Activated CD4-positive, alpha-beta T cell treated with anti-CD3 and anti-CD28 coated beads for 48 hours (primary cell): ENCODE measurements around the gene BBS9.

Experiments used
- DNase-seq: peaks from one replicate; pipeline ENCODE4 v3.0.0-alpha.2; 2020

The BBS9 gene

DNA sequence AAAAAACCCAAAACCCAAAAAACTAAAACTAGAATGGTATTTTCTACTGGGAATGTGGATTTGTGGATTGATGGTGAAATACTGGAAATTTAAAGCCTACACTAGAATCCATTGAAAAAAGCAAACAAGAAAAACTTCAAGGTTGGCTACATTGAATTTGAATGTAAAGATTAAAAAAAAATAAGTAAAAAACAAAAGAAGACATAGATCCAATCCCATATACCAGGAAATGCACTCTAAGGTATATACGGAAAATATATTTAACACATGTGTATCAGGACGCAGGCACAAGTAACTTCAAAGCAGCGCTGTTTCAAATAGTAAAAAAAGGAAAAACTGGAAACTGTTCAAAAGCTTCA lies 754 bp upstream of the BBS9 start:
- DNase-seq, result no peak

DNA sequence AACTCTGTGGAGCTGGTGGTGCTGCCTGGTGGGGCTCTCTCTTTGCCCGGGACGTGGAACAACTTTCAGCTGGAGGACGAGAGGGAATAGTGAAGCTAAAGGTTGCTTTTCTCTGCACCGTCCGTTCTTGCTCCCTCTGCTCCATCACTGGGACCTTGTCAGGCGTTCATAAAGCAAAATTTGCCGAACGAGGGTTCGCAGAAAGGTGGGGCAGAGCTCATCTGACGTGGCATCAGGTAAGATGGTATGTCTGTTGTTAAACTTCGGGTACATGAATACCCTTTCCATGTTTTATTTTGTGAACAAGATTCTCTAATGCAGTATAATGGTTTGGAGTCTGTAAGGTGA lies 416 bp downstream of the BBS9 start:
- DNase-seq, result no peak

DNA sequence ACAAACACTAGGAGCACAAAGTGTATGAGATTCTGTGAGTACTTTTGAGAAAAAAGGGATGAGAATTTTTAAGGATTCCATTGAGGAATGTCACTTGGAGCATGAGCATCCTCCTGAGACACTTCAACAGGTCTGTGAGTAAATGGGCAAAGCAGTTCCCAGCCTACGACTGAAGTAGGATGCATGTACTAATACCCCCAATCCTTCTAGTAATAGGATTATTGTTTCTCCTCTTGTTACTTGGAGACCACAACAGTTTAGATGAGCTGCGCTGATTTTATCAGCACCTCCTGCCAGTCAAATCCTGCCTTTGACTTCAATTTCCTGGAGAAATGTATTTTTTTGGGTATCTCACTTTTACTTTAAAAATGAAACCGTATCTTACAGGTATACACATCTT lies 820 bp downstream of the BBS9 start:
- no peak for DNase-seq

DNA sequence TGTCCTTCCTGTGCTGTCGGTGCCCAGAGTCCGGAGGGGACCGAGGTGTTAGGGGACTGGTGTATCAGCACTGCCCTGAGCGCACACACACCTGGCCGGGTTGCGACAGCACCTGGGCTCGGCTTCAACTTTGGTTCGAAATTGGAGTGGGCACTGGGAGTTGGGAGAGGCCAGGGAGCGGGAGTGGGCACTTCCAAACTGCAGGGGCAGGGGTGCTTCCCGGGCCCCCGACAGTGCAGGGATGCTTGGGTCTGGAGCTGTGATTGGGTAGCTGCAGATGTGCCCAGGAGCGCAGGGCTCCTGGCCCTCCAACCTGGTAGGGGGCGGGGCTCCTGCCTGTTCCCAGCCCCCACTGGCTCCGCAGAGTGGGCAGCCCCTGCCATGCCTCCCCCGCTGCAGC lies 7.7 kb downstream of the BBS9 start:
- DNase-seq, result no peak

DNA sequence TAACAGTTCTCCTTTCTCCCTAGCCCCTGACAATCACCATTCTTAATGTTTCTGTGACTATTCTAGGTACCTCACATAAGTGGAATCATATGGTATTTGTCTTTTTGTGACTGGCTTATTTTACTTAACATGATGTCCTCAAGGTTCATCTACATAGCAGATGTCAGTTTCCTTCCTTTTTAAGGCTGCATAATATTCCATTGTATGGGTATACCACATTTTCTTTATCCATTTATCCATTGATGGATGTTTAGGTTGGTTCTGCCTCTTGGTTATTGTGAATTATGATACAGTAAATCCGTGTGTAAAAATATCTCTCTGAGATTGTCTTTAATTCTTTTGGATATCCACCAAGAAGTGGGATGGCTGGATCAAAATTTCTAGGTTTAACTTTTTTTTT lies 13.2 kb downstream of the BBS9 start:
- no peak for DNase-seq

DNA sequence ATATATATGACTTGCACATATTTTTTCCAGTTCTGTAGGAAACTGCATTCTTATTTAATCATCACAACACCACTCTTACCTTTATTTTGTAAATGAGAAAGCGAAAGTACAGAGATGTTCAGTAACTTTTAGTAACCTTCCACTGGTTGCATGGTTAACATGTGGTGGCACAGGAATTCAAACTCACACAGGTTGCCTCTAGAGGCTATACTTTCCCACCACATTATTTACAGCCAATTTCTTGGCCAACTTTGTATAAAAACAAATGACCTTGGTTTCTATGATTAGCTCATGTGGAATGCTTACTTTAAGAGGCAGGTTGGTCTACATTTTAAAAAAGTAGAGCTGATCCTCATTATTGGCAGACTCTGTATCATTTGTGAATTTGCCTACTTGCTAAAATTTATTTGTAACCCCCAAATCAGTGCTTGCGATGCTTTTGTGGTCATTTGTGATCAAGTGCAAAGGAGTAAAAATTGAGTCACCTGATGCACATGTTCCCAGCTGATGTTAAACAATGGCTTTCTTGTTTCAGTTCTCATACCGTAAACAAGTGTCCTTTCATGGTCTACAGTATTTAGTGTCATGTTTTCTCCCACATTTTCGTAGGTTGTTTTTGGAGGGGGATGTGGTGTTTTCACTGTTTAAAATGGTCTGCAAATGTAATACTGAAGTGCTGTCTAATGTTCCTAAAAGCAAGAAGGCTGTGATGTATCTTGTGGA lies 14.8 kb downstream of the BBS9 start:
- no peak for DNase-seq

DNA sequence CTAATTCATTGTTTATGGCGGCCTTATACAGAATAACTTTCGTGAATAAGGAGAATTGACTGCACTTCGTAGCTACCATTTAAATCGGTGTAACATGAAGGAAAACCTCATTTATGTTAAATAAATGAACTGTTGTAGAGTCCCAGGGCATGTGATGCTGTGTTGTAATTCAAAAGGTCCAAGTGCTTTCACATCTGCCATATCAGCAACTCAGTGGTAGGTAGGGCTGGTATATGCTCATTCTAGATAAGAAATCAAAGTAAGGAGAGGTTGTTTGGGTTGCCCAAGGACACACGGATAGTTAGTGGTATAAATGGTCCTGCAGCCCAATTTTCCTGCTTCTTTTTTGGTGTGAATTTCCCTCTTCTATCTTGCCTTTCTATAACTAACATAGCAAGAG lies 15.8 kb downstream of the BBS9 start:
- no peak for DNase-seq

DNA sequence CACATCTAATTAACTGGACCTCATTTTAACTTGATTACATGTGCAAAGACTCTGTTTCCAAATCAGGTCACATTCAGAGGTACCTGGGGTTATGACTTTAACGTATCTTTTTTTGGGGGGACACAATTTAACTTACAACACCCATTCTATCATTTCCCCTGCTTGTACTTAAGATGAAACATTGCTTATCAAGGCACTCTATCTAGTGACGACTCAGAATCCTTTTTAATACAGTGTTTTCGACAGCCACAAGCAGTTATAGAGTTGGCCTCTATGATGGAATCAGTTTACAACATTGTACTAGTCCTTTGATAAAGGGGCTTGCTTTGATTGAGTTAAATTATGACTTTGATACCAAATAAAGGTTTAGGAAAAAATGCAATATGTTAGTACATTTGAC lies 22.7 kb downstream of the BBS9 start:
- DNase-seq, result no peak

DNA sequence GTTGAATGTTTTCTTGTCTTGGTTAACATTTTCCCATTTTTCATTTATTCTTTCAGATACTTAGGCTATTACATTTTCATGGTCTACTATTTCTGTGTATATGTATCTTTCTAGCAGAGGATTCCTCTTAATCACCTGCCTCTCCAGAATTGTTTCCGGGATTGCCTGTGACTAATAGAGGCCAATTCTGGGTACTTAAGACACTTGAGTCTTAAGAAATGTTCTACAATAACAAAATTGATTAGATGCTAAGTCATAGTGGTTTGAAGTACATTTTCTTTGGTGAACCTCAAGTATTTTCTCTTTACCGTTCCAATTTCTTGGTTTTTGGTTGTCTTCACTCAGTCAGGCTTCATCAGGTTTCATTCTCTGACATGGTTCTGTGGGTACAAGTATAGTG lies 26.4 kb downstream of the BBS9 start:
- DNase-seq, result no peak

DNA sequence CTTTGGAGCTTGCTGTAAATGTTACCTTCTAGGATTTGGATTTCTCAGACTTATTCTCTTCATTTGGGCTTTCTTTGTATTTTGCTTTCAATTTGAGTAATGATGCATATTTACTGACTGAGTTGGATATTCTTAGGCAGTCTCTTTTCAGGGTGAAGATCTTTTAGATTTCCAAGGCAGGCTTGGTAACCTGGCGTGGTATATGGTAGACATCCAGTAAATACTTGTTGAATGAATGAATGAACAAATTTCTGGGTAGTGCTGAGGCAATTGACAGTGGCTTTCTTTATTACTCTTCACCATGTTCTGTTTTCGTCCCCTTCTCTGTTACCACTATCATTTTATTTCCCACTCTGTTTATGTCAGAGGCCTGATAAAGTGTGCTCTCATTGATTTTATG lies 27.1 kb downstream of the BBS9 start:
- no peak for DNase-seq

DNA sequence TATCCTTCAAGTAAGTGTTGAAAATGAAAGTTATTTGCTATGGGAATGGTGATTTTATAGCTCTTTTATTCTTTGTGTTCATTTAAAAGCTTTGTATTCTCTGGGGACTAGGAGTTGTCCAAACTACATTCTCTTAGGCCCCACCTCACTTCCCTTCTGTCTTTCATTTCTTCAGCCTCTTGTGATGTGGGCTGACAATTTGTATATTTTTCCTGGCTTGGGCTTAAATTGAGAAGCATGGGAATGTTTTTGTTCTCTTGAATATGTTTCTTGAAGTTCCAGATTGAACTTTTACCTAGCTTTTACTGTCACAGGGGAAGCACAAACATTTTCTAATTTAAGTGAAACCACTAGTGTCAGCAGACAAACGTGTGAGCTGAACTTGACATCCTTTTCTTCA lies 27.9 kb downstream of the BBS9 start:
- DNase-seq, result no peak

DNA sequence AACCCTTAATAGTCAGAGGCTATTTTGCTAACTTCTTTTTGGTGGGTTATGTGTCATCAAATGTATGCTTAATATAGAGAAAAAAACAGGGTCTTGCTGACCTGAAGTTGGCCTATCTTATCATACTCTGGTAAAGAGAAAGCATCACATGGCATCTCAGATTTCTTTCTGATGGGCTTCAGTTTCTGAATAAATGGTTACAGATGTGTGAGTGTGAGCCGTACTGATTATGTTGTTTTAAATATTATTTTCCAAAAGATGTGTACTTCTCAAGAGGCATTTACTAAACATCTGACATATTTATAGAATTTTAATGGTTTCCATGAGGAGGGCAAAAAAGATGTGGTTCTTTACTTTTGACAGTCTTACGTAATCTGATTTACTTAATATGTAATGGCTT lies 28.4 kb downstream of the BBS9 start:
- no peak for DNase-seq

DNA sequence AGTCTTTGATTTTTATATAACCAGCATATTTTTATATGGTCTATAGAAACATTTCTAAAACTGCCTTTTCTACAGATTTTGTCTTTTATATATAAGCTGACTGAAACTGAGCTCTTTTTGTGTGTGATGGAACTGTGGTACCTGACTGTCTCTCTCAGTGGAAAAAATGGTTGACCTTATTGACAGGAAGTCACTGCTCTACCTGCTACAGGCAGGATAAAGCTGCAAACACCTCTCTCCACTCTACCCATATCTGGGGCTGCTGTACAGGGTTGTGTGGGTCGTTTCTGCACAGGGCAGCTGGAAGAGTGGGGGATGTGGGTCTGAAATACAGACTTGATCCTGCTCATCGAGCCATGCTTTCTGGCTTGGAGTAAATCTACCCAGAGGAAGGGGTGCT lies 48.5 kb downstream of the BBS9 start:
- DNase-seq, result no peak

DNA sequence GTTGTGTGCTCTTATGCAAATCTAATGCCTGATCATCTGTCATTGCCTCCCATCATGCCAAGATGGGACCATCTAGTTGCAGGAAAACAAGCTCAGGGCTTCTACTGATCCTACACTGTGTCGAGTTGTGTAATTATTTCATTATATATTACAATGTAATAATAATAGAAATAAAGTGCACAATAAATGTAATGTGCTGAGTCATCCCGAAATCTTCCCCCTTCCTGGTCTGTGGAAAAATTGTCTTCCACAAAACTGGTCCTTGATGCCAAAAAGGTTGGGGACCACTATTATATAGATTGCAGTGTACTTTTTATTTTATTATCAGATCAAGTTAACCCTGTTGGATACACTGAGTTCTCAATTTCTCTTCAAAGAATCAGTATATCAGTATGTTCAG lies 50.2 kb downstream of the BBS9 start:
- DNase-seq, result no peak

DNA sequence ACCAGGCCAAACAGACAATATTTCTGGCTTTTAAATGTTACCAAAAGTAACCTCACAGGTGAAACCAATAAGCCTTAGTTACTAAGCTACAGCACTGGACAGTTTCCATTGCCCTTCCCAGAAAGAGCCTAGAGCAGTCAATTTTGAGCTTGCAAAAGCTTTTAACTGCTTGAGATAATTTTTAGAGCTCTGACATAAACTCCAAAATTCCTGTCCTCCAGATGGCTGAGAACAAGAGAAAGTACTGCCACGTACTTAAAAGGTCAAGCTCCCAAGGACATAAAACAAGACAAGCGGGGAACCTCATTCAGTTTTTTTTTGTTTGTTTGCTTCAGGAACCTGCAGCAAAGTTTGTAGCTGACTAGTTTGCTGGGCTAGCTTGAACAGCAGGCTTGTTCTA lies 54.1 kb downstream of the BBS9 start:
- DNase-seq, result no peak

DNA sequence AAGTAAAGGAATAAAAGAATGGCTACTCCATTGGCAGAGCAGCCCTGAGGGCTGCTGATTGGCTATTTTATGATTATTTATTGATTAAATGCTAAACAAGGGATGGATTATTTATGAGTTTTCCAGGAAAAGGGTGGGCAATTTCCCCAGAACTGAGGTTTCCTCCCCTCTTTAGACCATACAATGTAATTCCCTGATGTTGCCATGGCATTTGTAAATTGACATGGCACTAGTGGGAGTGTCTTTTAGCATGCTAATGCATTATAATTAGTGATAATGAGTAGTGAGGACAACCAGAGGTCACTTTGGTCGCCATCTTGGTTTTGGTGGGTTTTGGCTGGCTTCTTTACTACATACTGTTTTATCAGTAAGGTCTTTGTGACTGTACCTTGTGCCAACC lies 55.5 kb downstream of the BBS9 start:
- DNase-seq, result no peak

DNA sequence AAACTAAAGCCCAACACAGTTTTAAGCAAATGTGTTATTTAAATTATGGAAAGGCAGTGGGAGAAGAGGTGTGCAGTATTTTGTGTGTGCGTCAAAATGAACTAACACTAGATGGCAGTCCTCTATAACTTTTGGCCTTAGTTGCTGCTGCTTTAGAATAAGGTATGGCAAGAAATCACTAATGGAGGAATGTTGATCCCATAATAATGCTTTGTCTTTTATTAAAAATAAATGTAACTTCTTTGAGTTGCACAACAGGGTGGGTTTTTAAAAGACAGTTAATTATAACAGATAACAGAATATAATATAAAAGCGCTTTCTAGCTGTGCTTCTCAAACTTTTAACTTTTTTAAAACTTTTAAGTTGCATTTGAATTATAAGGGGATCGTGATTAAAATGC lies 56.4 kb downstream of the BBS9 start:
- DNase-seq, result no peak

DNA sequence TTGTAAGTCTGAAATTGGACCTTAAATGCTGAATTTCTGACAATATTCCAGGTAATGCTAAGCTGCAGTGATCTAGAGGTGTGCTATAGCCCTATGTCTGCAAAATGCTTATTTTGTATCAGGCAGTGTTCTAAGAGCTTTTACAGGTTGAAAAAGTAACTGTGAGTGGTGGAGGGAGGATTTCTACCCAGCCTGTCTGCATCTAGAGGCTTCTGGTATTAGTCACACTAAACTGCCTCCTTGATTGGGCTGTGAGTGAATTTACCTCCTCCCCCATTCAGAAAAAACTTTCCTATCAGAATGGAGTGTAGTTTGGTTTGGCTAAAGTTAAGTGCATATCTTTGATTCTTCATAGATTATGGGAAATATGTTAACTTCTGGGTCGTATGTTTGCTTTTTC lies 56.8 kb downstream of the BBS9 start:
- DNase-seq, result no peak

DNA sequence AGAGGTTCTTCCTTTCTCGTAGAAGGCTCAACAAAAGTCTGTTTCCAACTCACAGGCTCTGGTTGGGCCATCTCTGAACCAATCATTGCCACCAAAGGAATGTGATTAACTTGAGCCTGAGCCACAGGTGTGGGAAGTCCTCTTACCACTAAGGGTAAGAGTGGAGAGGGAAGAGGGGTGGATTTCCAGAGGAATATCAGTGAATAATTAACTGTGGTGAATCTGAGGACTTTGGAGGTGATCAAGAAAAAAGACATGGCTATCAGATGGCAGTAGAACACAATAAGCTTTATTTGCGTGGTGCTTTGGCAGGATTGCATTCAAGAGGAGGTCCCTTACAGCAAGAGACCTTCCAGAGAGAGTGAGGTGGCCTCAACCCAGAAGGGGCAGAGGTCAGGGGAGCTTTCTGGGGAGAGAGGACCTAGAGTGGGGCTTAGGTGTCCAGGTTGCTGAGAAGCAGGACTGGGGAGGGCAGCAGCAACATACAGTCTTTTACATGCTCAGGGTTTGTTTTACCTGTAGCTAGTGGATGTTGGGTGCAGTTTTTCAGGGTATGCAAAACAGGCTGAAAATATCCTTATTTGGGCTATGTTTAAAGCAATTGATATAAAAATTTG lies 61.4 kb downstream of the BBS9 start:
- DNase-seq, result no peak

DNA sequence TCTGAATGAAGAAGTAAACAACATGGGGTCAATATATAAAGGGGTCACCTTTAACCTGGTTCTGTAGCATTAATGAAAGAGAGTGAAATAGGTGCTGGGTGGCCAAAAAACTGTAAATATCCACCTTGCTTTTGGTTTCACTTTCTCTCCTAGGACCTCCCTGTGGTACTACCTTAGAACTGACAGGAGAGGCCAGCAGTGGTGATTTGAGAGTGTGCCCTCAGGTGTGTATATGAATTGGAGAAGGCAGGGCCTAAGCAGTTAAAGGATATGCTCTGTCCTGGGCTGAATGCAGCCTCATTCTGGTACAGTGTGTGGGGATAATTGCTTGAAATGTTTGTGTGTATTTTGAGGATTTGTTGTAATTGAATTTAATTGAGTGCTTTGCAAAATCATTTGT lies 62.0 kb downstream of the BBS9 start:
- DNase-seq, result peak; percentile 6

DNA sequence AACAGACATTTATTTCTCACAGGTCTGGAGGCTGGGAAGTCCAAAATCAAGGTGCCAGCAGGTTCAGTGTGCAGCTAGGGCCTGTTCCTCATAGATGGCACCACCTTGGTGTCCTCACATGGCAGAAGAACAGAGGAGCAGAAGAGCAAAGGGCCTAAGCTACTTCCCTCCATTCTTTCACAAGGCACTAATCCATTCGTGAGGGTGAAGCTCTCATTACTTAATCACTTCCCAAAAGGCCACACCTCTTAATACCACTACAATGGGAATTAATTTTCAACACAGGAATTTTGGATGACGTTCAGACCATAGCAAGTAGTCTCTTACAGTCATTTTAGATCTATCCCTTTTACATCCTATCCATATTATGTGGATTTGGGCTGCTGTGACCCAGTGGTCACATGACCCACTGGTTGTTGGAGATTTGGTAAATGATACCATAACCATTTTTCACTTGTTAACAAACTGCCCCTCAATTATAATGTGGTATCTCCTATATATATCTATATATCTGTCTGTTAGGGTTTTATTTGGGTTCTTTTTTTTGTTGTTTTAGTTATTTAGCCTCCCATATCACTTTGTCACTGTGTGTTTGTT lies 63.4 kb downstream of the BBS9 start:
- no peak for DNase-seq

DNA sequence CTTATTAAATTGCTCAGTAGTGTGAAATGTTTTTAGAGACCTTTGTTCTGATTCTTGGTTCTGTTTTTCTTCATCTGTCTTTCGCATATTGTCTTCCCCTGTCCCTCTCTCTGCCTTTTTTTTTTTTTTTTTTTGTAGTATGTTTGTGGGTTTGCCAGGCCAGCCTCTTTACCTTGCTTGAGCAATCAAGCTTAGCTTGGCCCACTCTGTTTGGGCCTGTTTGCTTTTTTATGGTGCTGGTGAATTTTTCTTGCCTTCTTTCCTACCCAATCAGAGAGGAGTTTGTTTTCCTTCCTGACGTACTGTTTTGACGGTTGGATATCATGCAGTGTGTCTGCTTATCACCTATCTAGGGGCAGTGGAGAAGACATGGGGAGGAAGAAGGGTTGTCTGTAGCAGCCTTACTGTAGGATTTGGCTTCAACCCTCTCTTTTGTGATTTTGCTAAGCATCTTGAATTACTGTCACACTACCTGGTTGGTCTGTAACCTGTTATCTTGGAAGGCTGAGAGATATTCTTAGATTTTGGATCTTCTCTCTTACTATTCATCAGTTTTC lies 64.0 kb downstream of the BBS9 start:
- DNase-seq, result no peak

DNA sequence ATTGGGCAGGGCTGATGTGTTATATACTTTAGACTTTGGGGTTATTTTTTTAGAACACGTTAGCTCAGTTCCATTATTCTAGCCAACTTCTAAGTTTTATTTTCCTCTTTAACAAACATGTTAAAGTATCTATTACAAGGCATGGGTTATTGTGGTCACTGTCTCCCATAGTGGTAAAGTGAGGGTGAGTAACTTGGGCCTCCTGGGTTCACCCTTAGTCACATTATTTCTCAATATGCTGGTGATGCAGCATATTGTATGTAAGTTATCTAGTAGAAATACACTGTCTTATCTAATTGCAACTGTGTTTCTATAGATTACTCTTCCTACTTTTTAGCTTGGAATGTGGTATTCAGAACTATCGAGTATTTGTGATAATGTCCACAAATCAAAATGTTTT lies 65.9 kb downstream of the BBS9 start:
- no peak for DNase-seq

DNA sequence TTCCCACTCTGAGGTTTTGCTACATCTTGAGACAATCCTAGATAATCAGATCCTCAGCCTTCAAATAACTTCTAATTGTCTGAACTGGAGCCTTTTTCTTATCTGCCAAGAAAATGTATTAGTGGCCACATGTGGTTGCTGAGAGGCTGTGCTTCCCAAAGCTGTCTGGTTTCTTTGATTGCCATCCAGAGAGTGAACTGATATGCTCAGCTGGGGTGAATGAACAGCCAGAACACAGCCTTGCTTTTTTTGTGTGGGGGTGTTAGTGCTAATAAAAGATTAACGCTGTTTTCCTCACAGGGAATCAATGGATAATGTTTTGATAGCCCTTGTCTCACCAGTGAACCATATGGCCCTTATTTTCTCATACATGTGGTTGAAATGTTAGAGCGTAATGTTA lies 66.9 kb downstream of the BBS9 start:
- DNase-seq, result no peak

DNA sequence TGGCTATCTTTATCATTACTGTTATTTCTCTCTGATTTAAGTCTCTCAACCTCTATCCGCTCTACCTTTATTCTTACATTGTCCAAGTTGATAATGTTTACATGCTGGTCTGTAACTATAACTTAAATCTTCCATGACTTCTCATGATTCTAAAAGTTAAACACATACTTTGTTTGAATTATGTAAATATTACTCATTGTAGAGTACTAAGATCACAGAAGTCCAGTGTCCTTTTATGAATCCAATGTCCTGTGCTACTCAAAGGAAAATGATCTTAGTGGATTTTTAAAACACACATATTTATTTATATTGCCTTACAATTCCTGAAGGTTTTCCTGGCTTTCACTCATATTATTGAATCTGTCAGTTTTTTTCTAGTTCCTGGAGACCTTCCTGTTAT lies 70.9 kb downstream of the BBS9 start:
- DNase-seq, result no peak
